ENCODE data around the gene CRYGN. TPM values are rescaled to one million over a fixed set of nuclear protein-coding genes. Genes with fewer than 3 reads are reported as not detected.

CRYGN gene
- total RNA-seq, 3 donors from 2014 or later, result 0.51 TPM; not detected in 2

DNA sequence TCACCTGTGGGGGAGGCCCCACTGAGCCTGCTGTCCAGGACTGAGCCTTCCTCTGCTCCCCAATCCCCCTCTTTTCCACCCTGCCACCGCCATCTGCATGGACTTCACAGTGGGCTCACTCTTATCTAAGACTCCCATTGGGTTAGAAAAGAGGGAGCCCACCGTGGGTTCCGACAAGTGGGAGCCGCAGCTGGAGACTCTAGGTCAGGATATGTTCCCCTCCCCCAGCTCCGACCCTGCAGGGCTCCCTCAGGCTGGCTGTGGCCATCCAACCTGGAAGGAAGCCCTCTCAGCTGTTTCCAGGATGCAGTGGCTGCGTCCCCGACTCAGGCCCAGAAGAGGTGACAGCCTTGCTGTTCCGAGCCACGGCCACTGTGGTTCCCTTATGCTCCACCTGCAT is 34.9 kb downstream of the CRYGN start:
- H3K4me1 ChIP-seq (ENCODE audit: low read depth), result peaks cover 10% of the 10 kb centered on the region
- intact Hi-C loops (cut with DNase I, micrococcal nuclease), result no loop called here
- no peak overlapping the region for H3K4me3 ChIP-seq
- TF ChIP-seq, protein P1, sequence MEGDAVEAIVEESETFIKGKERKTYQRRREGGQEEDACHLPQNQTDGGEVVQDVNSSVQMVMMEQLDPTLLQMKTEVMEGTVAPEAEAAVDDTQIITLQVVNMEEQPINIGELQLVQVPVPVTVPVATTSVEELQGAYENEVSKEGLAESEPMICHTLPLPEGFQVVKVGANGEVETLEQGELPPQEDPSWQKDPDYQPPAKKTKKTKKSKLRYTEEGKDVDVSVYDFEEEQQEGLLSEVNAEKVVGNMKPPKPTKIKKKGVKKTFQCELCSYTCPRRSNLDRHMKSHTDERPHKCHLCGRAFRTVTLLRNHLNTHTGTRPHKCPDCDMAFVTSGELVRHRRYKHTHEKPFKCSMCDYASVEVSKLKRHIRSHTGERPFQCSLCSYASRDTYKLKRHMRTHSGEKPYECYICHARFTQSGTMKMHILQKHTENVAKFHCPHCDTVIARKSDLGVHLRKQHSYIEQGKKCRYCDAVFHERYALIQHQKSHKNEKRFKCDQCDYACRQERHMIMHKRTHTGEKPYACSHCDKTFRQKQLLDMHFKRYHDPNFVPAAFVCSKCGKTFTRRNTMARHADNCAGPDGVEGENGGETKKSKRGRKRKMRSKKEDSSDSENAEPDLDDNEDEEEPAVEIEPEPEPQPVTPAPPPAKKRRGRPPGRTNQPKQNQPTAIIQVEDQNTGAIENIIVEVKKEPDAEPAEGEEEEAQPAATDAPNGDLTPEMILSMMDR (IDR thresholded peaks at IDR 0.05), result no peak
- no peak for ATAC-seq
- no peaks in the 10 kb centered on the region for H3K9me3 ChIP-seq
- no peaks in the 10 kb centered on the region for H3K36me3 ChIP-seq (ENCODE audit: low read depth)
- DNase-seq, result no peak

DNA sequence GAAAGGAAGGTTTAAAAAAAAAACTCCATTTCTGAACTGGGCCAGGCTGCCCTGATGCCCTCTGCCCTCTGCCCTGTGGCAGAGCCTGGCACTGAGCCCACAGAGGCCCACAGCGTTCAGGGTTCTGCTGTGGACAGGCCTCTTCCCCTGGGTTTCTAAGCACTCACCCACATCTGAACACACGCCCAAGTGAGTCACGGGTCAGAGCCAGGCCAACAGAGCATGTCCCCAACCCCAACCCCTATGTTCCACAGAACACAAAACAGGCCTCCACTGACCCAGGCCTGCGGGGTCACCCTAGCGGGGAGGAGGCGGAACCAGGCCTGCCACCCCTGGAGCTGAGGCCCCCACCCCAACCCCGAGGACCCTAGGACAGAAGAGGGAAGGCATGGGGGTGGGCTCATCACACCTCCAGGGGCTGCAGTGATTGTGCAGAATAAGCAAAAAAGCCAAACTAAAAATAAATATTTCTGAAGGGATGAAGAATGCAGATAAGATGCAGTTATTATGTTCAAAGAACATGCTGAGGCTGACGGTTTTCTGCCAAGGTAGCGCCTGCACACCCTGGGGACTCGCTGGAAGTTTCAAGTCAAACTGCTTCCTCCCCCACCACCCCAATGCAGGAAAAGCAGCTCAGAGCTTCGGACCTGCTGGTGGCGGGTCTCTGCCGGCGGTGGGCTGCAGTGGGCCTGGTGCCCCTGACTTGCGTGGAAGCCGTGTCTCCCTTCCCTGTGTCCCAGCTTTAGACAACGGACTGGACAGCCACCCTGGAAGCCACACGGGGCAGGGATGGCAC is 35.5 kb downstream of the CRYGN start:
- no peak overlapping the region for H3K4me3 ChIP-seq
- peak in 1 of 3 donors; percentile 53 for DNase-seq
- H3K4me1 ChIP-seq (ENCODE audit: low read depth), result peaks cover 3% of the 10 kb centered on the region
- intact Hi-C loops (cut with DNase I, micrococcal nuclease), result no loop called here
- no peaks in the 10 kb centered on the region for H3K9me3 ChIP-seq
- TF ChIP-seq, protein P1 (IDR thresholded peaks at IDR 0.05), result no peak
- peak; percentile 41 for ATAC-seq
- no peaks in the 10 kb centered on the region for H3K36me3 ChIP-seq (ENCODE audit: low read depth)

DNA sequence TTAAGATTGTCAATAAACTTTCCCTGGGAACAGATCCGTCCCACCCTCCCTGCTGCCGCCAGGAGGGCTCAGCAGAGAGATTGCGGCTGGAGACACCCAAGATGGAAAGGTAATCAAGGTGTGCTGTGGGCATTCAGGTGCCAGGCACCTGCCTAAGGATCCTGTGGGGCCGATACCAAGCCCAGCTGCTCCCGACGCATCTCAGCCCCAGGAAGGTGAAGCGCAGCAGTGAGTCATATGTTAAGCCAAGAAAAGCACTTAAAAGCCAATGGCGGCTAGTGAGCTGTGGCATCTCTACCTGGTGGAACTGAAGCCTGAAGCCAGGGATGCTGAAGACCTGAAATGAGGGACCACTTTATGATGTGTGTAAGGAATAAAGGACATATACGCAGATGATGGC is 36.2 kb downstream of the CRYGN start:
- TF ChIP-seq, protein P1 (IDR thresholded peaks at IDR 0.05), result no peak
- DNase-seq (peak in 1 of 3 donors; percentile 25), ATAC-seq (no peak)
- Histone ChIP-seq H3K4me1 (ENCODE audit: low read depth) (no peaks in the 10 kb centered on the region), H3K36me3 (ENCODE audit: low read depth) (no peaks in the 10 kb centered on the region), H3K4me3 (no peak overlapping the region), H3K9me3 (no peaks in the 10 kb centered on the region)
- intact Hi-C loops (cut with DNase I, micrococcal nuclease), result no loop called here

DNA sequence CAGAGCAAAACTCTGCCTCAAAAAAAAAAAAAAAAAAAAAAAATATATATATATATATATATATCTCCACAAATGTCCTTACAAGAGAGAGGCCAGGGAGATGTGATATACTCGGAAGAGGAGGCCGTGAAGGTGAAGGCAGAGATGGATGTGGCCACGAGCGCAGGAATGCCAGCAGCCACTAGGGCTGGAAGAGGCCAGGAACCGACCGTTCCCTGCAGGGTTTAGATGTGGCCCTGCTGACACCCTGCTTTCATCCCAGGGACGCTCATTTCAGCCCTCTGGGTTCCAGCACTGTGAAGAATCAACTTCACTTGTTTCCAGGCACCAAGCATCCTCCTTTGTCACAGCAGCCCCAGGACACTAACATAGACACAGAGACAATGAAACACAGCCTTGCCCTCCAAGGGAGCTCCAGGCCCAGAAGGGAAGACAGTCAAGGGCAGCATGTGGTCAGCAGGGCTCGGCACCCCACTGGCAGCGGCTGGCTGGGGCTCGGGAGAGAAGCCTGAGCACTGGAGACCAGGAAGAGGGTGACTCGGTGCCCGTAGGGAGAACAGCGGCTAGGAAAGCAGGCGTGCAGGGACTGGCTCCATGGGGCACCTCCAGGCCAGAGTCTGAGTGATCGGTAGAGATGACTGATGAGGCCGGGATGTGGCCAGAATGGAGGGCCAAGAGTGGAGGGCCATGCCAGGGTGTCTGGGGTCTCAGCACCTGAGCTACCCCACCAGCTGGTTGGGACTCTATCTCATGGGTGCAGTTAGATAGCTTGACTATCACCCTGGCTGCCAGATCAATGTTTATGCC is 37.7 kb downstream of the CRYGN start:
- H3K36me3 ChIP-seq (ENCODE audit: low read depth), result no peaks in the 10 kb centered on the region
- TF ChIP-seq, protein P1 (IDR thresholded peaks at IDR 0.05), result no peak
- ATAC-seq (no peak), DNase-seq (no peak)
- no peaks in the 10 kb centered on the region for H3K4me1 ChIP-seq (ENCODE audit: low read depth)
- intact Hi-C loops (cut with DNase I, micrococcal nuclease), result no loop called here
- no peak overlapping the region for H3K4me3 ChIP-seq
- no peaks in the 10 kb centered on the region for H3K9me3 ChIP-seq

DNA sequence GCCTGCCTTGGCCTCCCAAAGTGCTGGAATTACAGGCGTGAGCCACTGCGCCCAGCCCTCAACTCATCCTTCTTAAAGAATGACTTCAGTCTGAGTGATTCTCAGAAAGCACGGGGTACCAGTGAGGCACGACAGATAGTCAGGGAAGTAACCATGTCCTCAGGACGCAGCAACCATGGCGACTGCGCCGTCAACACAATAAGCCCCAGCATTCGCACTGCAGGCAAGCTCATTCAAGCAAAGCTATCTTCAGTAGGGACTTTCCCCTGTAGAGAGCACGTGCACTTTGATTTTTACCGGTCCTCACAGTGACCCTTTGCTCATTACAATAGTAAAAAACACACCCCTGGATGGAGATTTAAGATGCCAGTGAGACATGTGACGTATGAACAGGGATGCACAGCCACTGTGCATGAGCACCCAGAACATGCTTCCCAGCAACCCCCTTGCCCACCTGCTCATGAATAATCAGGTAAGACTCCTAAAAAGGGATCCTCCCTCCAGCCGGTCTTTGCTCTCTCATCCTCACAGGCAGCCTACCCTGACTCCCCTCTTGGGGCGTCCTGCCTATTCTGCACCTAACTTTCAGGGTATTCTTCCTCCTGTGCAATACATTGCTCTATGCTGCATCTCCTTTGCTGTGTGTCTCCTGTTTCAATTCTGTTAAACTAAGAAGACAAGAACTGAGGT is 39.2 kb downstream of the CRYGN start:
- Histone ChIP-seq H3K4me3 (no peak overlapping the region), H3K9me3 (no peaks in the 10 kb centered on the region), H3K4me1 (ENCODE audit: low read depth) (no peaks in the 10 kb centered on the region), H3K36me3 (ENCODE audit: low read depth) (no peaks in the 10 kb centered on the region)
- ATAC-seq (no peak), DNase-seq (peak in 1 of 3 donors; percentile 11)
- intact Hi-C loops (cut with DNase I, micrococcal nuclease), result no loop called here
- TF ChIP-seq, protein P1 (IDR thresholded peaks at IDR 0.05), result no peak
